Thoracic aorta (tissue), 2 donors: ENCODE results near the gene GSTO2. TPM values are rescaled to one million over a fixed set of nuclear protein-coding genes. Genes with fewer than 3 reads are reported as not detected.

ENCODE experiments used
- ATAC-seq: fragments of 150-250 bp; one replicate; pipeline ENCODE4 v1.8.0; 2017; ENCODE audit warnings: low read depth; ENCODE audit not compliant: insufficient number of reproducible peaks, low FRiP score
- DNase-seq: peaks from one replicate; pipeline ENCODE4 v3.0.0-alpha.2; 2020; ENCODE audit warnings: low spot score
- H3K27ac ChIP-seq, 2 donors: fragments of 200-600 bp; sonication (generic); 1 replicate in 1 of 2; 2 replicates in 1 of 2; pipeline ENCODE4 v1.5.1; 2016; ENCODE audit warnings: mild to moderate bottlenecking in 2 of 2, moderate library complexity in 2 of 2
- H3K27me3 ChIP-seq: fragments of 200-600 bp; sonication (generic); replicated peaks from 2 replicates; pipeline ENCODE4 v1.6.0; 2016; ENCODE audit warnings: mild to moderate bottlenecking; ENCODE audit not compliant: insufficient read depth
- H3K36me3 ChIP-seq: fragments of 200-600 bp; sonication (generic); one replicate; pipeline ENCODE4 v1.5.1; 2016
- H3K4me1 ChIP-seq, 2 donors: fragments of 200-600 bp; sonication (generic); 1 replicate in 1 of 2; 2 replicates in 1 of 2; pipeline versions ENCODE4 v1.5.1 to v1.6.0; 2016; ENCODE audit warnings: low read depth in 2 of 2, mild to moderate bottlenecking in 1 of 2; ENCODE audit not compliant: control insufficient read depth in 1 of 2
- H3K4me3 ChIP-seq: fragments of 200-600 bp; sonication (generic); 2 replicates; pipeline ENCODE4 v1.5.1; 2016; ENCODE audit warnings: mild to moderate bottlenecking
- H3K9me3 ChIP-seq: fragments of 200-600 bp; sonication (generic); 2 replicates; pipeline ENCODE4 v1.5.1; 2016
- CTCF ChIP-seq: fragments of 200-600 bp; sonication (generic); IDR thresholded peaks from one replicate; pipeline ENCODE4 v1.5.1; 2019; ENCODE audit warnings: antibody characterized with exemption
- total RNA-seq, 2 donors: library from RNA; depleted of rRNA; stranded (reverse); fragments of >200 nt; gene quantifications; one replicate each; pipeline versions ENCODE4 v1.1.0 to v1.2.3, GENCODE V29; 2016

The GSTO2 gene
- total RNA-seq, 2 donors from 2014 or later = 2.8 to 3.0 TPM

- Histone ChIP-seq H3K4me3 (peak overlapping the region; percentile 75), H3K9me3 (no peaks in the 10 kb centered on the region), H3K36me3 (no peaks in the 10 kb centered on the region), H3K27me3 (no peaks in the 10 kb centered on the region), H3K4me1 (peaks cover 5 to 6% of the 10 kb centered on the region in 2 donors), H3K27ac (no peak overlapping the region)
- DNase-seq = no peak
- ATAC-seq = peak; percentile 49
- no peak for TF ChIP-seq CTCF
These were observed 36.3 kb upstream of the GSTO2 start for GRCh38 chr10:104232613-104233102.

GRCh38 chr10:104233817-104234216 is 35.2 kb upstream of the GSTO2 start:
- no peak overlapping the region for H3K4me3 ChIP-seq
- DNase-seq (no peak), ATAC-seq (no peak)
- no peak for TF ChIP-seq CTCF
- H3K36me3 ChIP-seq = no peaks in the 10 kb centered on the region
- H3K9me3 ChIP-seq = no peaks in the 10 kb centered on the region
- H3K27ac ChIP-seq = no peak overlapping the region
- peaks cover 5 to 6% of the 10 kb centered on the region in 2 donors for H3K4me1 ChIP-seq
- no peaks in the 10 kb centered on the region for H3K27me3 ChIP-seq

GRCh38 chr10:104234934-104235333 is 34.0 kb upstream of the GSTO2 start:
- Histone ChIP-seq H3K9me3 (no peaks in the 10 kb centered on the region), H3K27me3 (no peaks in the 10 kb centered on the region), H3K27ac (no peak overlapping the region), H3K36me3 (no peaks in the 10 kb centered on the region), H3K4me1 (peaks cover 5 to 6% of the 10 kb centered on the region in 2 donors), H3K4me3 (no peak overlapping the region)
- no peak for DNase-seq
- no peak for TF ChIP-seq CTCF
- ATAC-seq = no peak

DNA sequence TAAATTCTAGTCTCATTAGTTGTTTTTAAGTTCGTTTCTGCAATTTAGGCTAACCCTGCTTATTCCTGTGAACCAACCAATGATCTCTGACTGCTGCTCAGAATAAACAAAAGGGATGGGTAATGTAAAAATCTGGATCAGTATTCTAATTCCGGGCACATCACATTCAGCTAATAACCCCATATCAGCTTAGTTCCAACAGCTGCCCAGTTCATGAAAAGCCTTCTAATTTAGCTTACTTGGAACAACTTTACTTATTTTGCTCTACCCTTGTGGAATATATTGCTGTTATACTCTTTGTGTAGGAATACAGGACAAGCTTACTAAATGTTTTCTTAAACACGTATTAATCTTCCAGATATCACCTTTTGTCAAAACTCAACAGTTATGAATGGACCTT is 33.2 kb upstream of the GSTO2 start:
- no peak overlapping the region for H3K27ac ChIP-seq
- H3K4me3 ChIP-seq = no peak overlapping the region
- no peaks in the 10 kb centered on the region for H3K36me3 ChIP-seq
- TF ChIP-seq CTCF = no peak
- H3K27me3 ChIP-seq = no peaks in the 10 kb centered on the region
- DNase-seq = no peak
- ATAC-seq = no peak
- peaks cover 5 to 6% of the 10 kb centered on the region in 2 donors for H3K4me1 ChIP-seq
- no peaks in the 10 kb centered on the region for H3K9me3 ChIP-seq

DNA sequence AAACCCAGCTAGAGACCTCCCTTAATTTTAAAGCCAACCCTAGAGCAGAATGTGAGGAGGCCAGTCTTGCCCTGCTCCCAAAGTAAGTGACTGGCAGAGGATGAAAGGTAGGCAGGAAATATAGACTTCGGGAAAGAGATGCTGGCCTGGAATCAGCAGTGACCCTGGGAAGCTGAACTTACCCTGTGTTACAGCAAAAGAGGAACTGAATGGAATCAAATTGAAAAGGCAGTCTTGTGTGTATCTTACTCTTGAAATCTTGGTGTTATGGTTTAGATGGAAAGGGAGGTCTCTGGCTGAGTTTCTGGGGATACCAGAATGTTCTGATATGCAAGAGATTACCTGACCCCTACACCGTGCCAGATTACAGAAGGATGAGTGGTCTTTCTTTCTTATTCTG is 28.9 kb upstream of the GSTO2 start:
- no peaks in the 10 kb centered on the region for H3K27me3 ChIP-seq
- DNase-seq (no peak), ATAC-seq (no peak)
- no peak overlapping the region for H3K4me3 ChIP-seq
- no peaks in the 10 kb centered on the region for H3K36me3 ChIP-seq
- TF ChIP-seq CTCF = no peak
- H3K27ac ChIP-seq = no peak overlapping the region
- no peaks in the 10 kb centered on the region for H3K9me3 ChIP-seq
- H3K4me1 ChIP-seq = no peaks in the 10 kb centered on the region
